HEK293 (cell line): Measurements from ENCODE around the gene RAC3.

Source experiments
- ATF2 ChIP-seq: fragments of 450-650 bp; formaldehyde crosslinking; IDR thresholded peaks from 2 replicates; pipeline ENCODE4 v1.5.1; 2016; ENCODE audit warnings: missing biosample characterization, missing genetic modification characterization, low read depth
- CTCF ChIP-seq: fragments of 450-650 bp; formaldehyde crosslinking; IDR thresholded peaks from 2 replicates; pipeline ENCODE4 v1.5.1; 2016; ENCODE audit warnings: missing biosample characterization, missing genetic modification characterization
- ZNF133 ChIP-seq: fragments of 450-650 bp; formaldehyde crosslinking; IDR thresholded peaks from 2 replicates; pipeline ENCODE4 v1.5.1; 2016; ENCODE audit warnings: missing biosample characterization, missing genetic modification characterization
- ZNF24 ChIP-seq: fragments of 450-650 bp; formaldehyde crosslinking; IDR thresholded peaks from 2 replicates; pipeline ENCODE4 v1.5.1; 2016; ENCODE audit warnings: missing biosample characterization, missing genetic modification characterization
- ZNF274 ChIP-seq, 2 experiments: fragments of 200-500 bp in 1 of 2; fragments of 450-650 bp in 1 of 2; sonication (Bioruptor generic) in 1 of 2; formaldehyde crosslinking in 1 of 2; IDR thresholded peaks; 2 replicates each; pipeline versions ENCODE4 v1.5.1 to v1.6.1; 2014 to 2016; ENCODE audit warnings: borderline replicate concordance in 1 of 2, inconsistent platforms in 1 of 2, low read length in 1 of 2, missing biosample characterization in 1 of 2, missing genetic modification characterization in 1 of 2
- ZNF558 ChIP-seq: fragments of 450-650 bp; formaldehyde crosslinking; IDR thresholded peaks from 2 replicates; pipeline ENCODE4 v1.5.1; 2016; ENCODE audit warnings: missing biosample characterization, missing genetic modification characterization
- ZSCAN30 ChIP-seq: fragments of 450-650 bp; IDR thresholded peaks from 2 replicates; pipeline ENCODE4 v1.5.1; 2018; ENCODE audit warnings: missing biosample characterization, mild to moderate bottlenecking, missing genetic modification characterization, moderate library complexity

- no peak for TF ChIP-seq ATF2 (tag by site-specific recombination)
- TF ChIP-seq CTCF (tag by site-specific recombination): no peak
- TF ChIP-seq ZNF558 (tag by site-specific recombination): no peak
- TF ChIP-seq ZNF133 (tag by site-specific recombination): no peak
- no peak for TF ChIP-seq ZNF24 (tag by site-specific recombination)
- TF ChIP-seq ZSCAN30 (tag by site-specific recombination): no peak
- TF ChIP-seq ZNF274 (IDR thresholded peaks at IDR 0.05; ENCODE audit: low read length): no peak
- no peak for TF ChIP-seq ZNF274 (tag by site-specific recombination; IDR thresholded peaks at IDR 0.05; ENCODE audit: borderline replicate concordance)
Measured at GRCh38 chr17:82045936-82046484, 14.5 kb downstream of the RAC3 start.
